ENCODE measurements around the gene TTF2. TPM values are rescaled to one million over a fixed set of nuclear protein-coding genes. Genes with fewer than 3 reads are reported as not detected.

Gene TTF2
- total RNA-seq, 1 experiment from 2014 or later, result 38.6 TPM

- H3K4me3 Mint-ChIP-seq (ENCODE audit: unreplicated experiment), result no peak overlapping the region
- no peaks in the 10 kb centered on the region for H3K36me3 Mint-ChIP-seq (ENCODE audit: insufficient read depth, unreplicated experiment)
- no peak for DNase-seq (ENCODE audit: unreplicated experiment)
- TF ChIP-seq CTCF (IDR thresholded peaks at IDR 0.05; ENCODE audit: unreplicated experiment), result no peak
- CTCF ChIA-PET, result no interaction called here
- H3K9me3 Mint-ChIP-seq (ENCODE audit: unreplicated experiment), result no peaks in the 10 kb centered on the region
- no peaks in the 10 kb centered on the region for H3K27me3 Mint-ChIP-seq (ENCODE audit: insufficient read depth, unreplicated experiment)
- no TSS peak for BruUV-seq (replicated peaks)
- POLR2A ChIA-PET, result no interaction called here
- intact Hi-C loops (cut with micrococcal nuclease), result no loop called here
- H3K4me1 Mint-ChIP-seq (ENCODE audit: insufficient read depth, unreplicated experiment), result no peaks in the 10 kb centered on the region
- no peak overlapping the region for H3K27ac Mint-ChIP-seq (ENCODE audit: low read depth, unreplicated experiment)
These were observed 29.8 kb upstream of the TTF2 start for GRCh38 chr1:117030271-117030877.

- no peak overlapping the region for H3K27ac Mint-ChIP-seq (ENCODE audit: low read depth, unreplicated experiment)
These were observed 27.9 kb upstream of the TTF2 start for GRCh38 chr1:117032266-117032665.

GRCh38 chr1:117032681-117033539, 27.2 kb upstream of the TTF2 start:
- Mint-ChIP-seq H3K27me3 (ENCODE audit: insufficient read depth, unreplicated experiment) (no peaks in the 10 kb centered on the region), H3K4me3 (ENCODE audit: unreplicated experiment) (no peak overlapping the region), H3K36me3 (ENCODE audit: insufficient read depth, unreplicated experiment) (no peaks in the 10 kb centered on the region), H3K9me3 (ENCODE audit: unreplicated experiment) (no peaks in the 10 kb centered on the region), H3K27ac (ENCODE audit: low read depth, unreplicated experiment) (no peak overlapping the region), H3K4me1 (ENCODE audit: insufficient read depth, unreplicated experiment) (no peaks in the 10 kb centered on the region)
- POLR2A ChIA-PET, result no interaction called here
- no peak for DNase-seq (ENCODE audit: unreplicated experiment)
- no peak for TF ChIP-seq CTCF (IDR thresholded peaks at IDR 0.05; ENCODE audit: unreplicated experiment)
- CTCF ChIA-PET, result interaction anchor here (0.8 kb wide), 1 partner anchor 75 kb away, joined by 3 read pairs; no protein-coding TSS in a partner anchor
- no TSS peak for BruUV-seq (replicated peaks)
- intact Hi-C loops (cut with micrococcal nuclease), result no loop called here

More at GRCh38 chr1:117032266-117032665, 27.9 kb upstream of the TTF2 start:
- no peak for TF ChIP-seq CTCF (IDR thresholded peaks at IDR 0.05; ENCODE audit: unreplicated experiment)
- H3K4me3 Mint-ChIP-seq (ENCODE audit: unreplicated experiment), result no peak overlapping the region
- DNase-seq (ENCODE audit: unreplicated experiment), result no peak
- no TSS peak for BruUV-seq (replicated peaks)
- ChIA-PET CTCF (interaction anchor here (0.8 kb wide), 1 partner anchor 74 kb away, joined by 3 read pairs; no protein-coding TSS in a partner anchor), POLR2A (interaction anchor here (0.6 kb wide), 1 partner anchor 224 kb away, joined by 4 read pairs; no protein-coding TSS in a partner anchor)
- intact Hi-C loops (cut with micrococcal nuclease), result no loop called here
- no peaks in the 10 kb centered on the region for H3K27me3 Mint-ChIP-seq (ENCODE audit: insufficient read depth, unreplicated experiment)
- H3K9me3 Mint-ChIP-seq (ENCODE audit: unreplicated experiment), result no peaks in the 10 kb centered on the region
- H3K4me1 Mint-ChIP-seq (ENCODE audit: insufficient read depth, unreplicated experiment), result no peaks in the 10 kb centered on the region
- no peaks in the 10 kb centered on the region for H3K36me3 Mint-ChIP-seq (ENCODE audit: insufficient read depth, unreplicated experiment)

- Mint-ChIP-seq H3K27me3 (ENCODE audit: insufficient read depth, unreplicated experiment) (no peaks in the 10 kb centered on the region), H3K4me1 (ENCODE audit: insufficient read depth, unreplicated experiment) (no peaks in the 10 kb centered on the region), H3K4me3 (ENCODE audit: unreplicated experiment) (no peak overlapping the region), H3K36me3 (ENCODE audit: insufficient read depth, unreplicated experiment) (peaks cover 1% of the 10 kb centered on the region), H3K9me3 (ENCODE audit: unreplicated experiment) (no peaks in the 10 kb centered on the region), H3K27ac (ENCODE audit: low read depth, unreplicated experiment) (no peak overlapping the region)
- intact Hi-C loops (cut with micrococcal nuclease), result no loop called here
- ChIA-PET CTCF (interaction anchor here (0.6 kb wide), 2 partner anchors 25 to 343 kb away, joined by 3 to 4 read pairs; no protein-coding TSS in a partner anchor), POLR2A (no interaction called here)
- no peak for DNase-seq (ENCODE audit: unreplicated experiment)
- no peak for TF ChIP-seq CTCF (IDR thresholded peaks at IDR 0.05; ENCODE audit: unreplicated experiment)
- BruUV-seq (replicated peaks), result no TSS peak
These were observed 26.4 kb upstream of the TTF2 start for GRCh38 chr1:117033772-117034171.

Measured in MCF 10A (cell line).